GM12878 (cell line): ENCODE results near the gene CXorf58. TPM values are rescaled to one million over a fixed set of nuclear protein-coding genes. Genes with fewer than 3 reads are reported as not detected.
A peak's percentile ranks its signal among the peaks of the same experiment; 100 is the strongest.

ENCODE experiments used
- ATAC-seq: fragments of 200-7000 bp; cut with Tn5 transposase; 3 replicates; pipeline ENCODE4 v1.9.1; 2020; ENCODE audit warnings: mild to moderate bottlenecking, moderate library complexity
- BruUV-seq: library from RNA; stranded (reverse); fragments of 400-500 nt; replicated peaks from 2 replicates; lab custom pipeline; 2021; lab: Mats Ljungman, UMichigan
- CTCF ChIA-PET: fragments of 300-600 bp; sonication (Branson Sonifier 250); formaldehyde crosslinking; extraction: SDS; loops from one replicate; lab custom pipeline; 2021; ENCODE audit warnings: inconsistent platforms; lab: Yijun Ruan, JAX
- POLR2A ChIA-PET: fragments of 350-600 bp; formaldehyde crosslinking; extraction: SDS; loops from one replicate; lab custom pipeline; 2021; ENCODE audit warnings: inconsistent platforms; lab: Charles Lee
- RAD21 ChIA-PET: fragments of 300-600 bp; sonication (Branson Sonifier 250); formaldehyde crosslinking; loops from one replicate; lab custom pipeline; 2023; ENCODE audit warnings: antibody characterized with exemption; ENCODE audit not compliant: unreplicated experiment; lab: Charles Lee
- SMC1A ChIA-PET: fragments of 300-600 bp; sonication (Branson Sonifier 250); formaldehyde crosslinking; loops from one replicate; lab custom pipeline; 2023; ENCODE audit not compliant: unreplicated experiment, uncharacterized antibody; lab: Charles Lee
- DNase-seq: peaks from one replicate; pipeline ENCODE4 v3.0.0-alpha.2; 2011; ENCODE audit warnings: low read depth, low spot score
- FAIRE-seq: peaks from 3 replicates; lab custom pipeline; 2011; peaks lifted over from hg19 to GRCh38; lab: Jason Lieb, UNC
- H2AFZ ChIP-seq: 2 replicates; pipeline ENCODE4 v1.6.0; 2011; ENCODE audit warnings: low read depth, low read length, control low read depth; ENCODE audit not compliant: control insufficient read depth
- H3K27ac ChIP-seq: 2 replicates; pipeline ENCODE4 v1.5.1; 2011; ENCODE audit warnings: control low read depth; ENCODE audit not compliant: control insufficient read depth, insufficient read depth
- H3K27me3 ChIP-seq, 2 experiments: replicated peaks in 1 of 2; 2 replicates each; pipeline versions ENCODE4 v1.6.0 to v1.6.1; 2011; ENCODE audit warnings: low read length in 1 of 2; ENCODE audit not compliant: control insufficient read depth in 2 of 2, insufficient read depth in 2 of 2
- H3K36me3 ChIP-seq, 2 experiments: 2 replicates each; pipeline ENCODE4 v1.5.1; 2011; ENCODE audit warnings: low read length in 1 of 2; ENCODE audit not compliant: control insufficient read depth in 2 of 2, insufficient read depth in 2 of 2
- H3K4me1 ChIP-seq: 2 replicates; pipeline ENCODE4 v1.6.1; 2011; ENCODE audit warnings: mild to moderate bottlenecking, low read length, moderate library complexity, mixed read lengths; ENCODE audit not compliant: control insufficient read depth, insufficient read depth
- H3K4me2 ChIP-seq: 2 replicates; pipeline ENCODE4 v1.6.0; 2011; ENCODE audit warnings: control low read depth; ENCODE audit not compliant: control insufficient read depth, insufficient read depth
- H3K4me3 ChIP-seq: fragments of 200-600 bp; sonication (generic); 2 replicates; pipeline ENCODE4 v1.5.1; 2016
- H3K79me2 ChIP-seq: 2 replicates; pipeline ENCODE4 v1.6.0; 2011; ENCODE audit warnings: low read length; ENCODE audit not compliant: control insufficient read depth, insufficient read depth
- H3K9ac ChIP-seq: 2 replicates; pipeline ENCODE4 v1.8.0; 2011; ENCODE audit warnings: low read length, control low read depth, mixed read lengths; ENCODE audit not compliant: control insufficient read depth, insufficient read depth
- H3K9me3 ChIP-seq: replicated peaks from 3 replicates; pipeline ENCODE4 v1.5.1; 2011; ENCODE audit warnings: mild to moderate bottlenecking, low read length; ENCODE audit not compliant: control insufficient read depth, insufficient read depth
- H4K20me1 ChIP-seq: 2 replicates; pipeline ENCODE4 v1.6.0; 2011; ENCODE audit not compliant: control insufficient read depth, insufficient read depth
- BCL11A ChIP-seq: IDR thresholded peaks from 2 replicates; pipeline ENCODE4 v1.6.1; 2011; ENCODE audit warnings: low read depth, low read length
- BMI1 ChIP-seq: fragments of 450-650 bp; IDR thresholded peaks from 2 replicates; pipeline ENCODE4 v1.6.1; 2016; ENCODE audit warnings: mild to moderate bottlenecking, moderate library complexity, borderline replicate concordance
- CBX3 ChIP-seq: fragments of 200-600 bp; sonication (generic); IDR thresholded peaks from 2 replicates; pipeline ENCODE4 v1.6.1; 2016; ENCODE audit warnings: low read depth, borderline replicate concordance
- E2F4 ChIP-seq: IDR thresholded peaks from 2 replicates; pipeline ENCODE4 v1.6.1; 2012; ENCODE audit warnings: low read depth, low read length, improper control_type of control experiment
- EED ChIP-seq: sonication (generic); IDR thresholded peaks from 2 replicates; pipeline ENCODE4 v1.6.1; 2016; ENCODE audit warnings: antibody characterized with exemption, low read depth
- ETV6 ChIP-seq, 2 experiments: fragments of 450-650 bp in 1 of 2; IDR thresholded peaks in 1 of 2; conservative IDR thresholded peaks in 1 of 2; 2 replicates each; pipeline ENCODE4 v1.6.1; 2014; ENCODE audit warnings: antibody characterized with exemption in 1 of 2, borderline replicate concordance in 1 of 2, low read depth in 1 of 2, mild to moderate bottlenecking in 1 of 2, moderate library complexity in 1 of 2
- HDAC6 ChIP-seq: fragments of 200-600 bp; sonication (generic); IDR thresholded peaks from one replicate; pipeline ENCODE4 v1.8.0; 2017; ENCODE audit warnings: antibody characterized with exemption; ENCODE audit not compliant: unreplicated experiment
- IKZF1 ChIP-seq: fragments of 450-650 bp; conservative IDR thresholded peaks from 2 replicates; pipeline ENCODE4 v1.6.1; 2017; ENCODE audit warnings: antibody characterized with exemption, mild to moderate bottlenecking
- IKZF2 ChIP-seq, 2 experiments: fragments of 450-650 bp; IDR thresholded peaks; 2 replicates each; pipeline ENCODE4 v1.6.1; 2017; ENCODE audit warnings: mild to moderate bottlenecking in 2 of 2, moderate library complexity in 2 of 2
- IRF5 ChIP-seq: fragments of 450-650 bp; IDR thresholded peaks from 2 replicates; pipeline ENCODE4 v1.6.1; 2017; ENCODE audit warnings: borderline replicate concordance
- MTA2 ChIP-seq: fragments of 450-650 bp; IDR thresholded peaks from 2 replicates; pipeline ENCODE4 v1.6.1; 2016; ENCODE audit warnings: low read depth, mild to moderate bottlenecking, moderate library complexity
- NBN ChIP-seq: fragments of 450-650 bp; IDR thresholded peaks from 2 replicates; pipeline ENCODE4 v1.6.1; 2016
- NR2F1 ChIP-seq: fragments of 450-650 bp; conservative IDR thresholded peaks from 2 replicates; pipeline ENCODE4 v1.6.1; 2017; ENCODE audit warnings: mild to moderate bottlenecking
- PBX3 ChIP-seq: IDR thresholded peaks from 2 replicates; pipeline ENCODE4 v1.6.1; 2011; ENCODE audit warnings: mild to moderate bottlenecking, low read depth, low read length, moderate library complexity; ENCODE audit not compliant: insufficient replicate concordance
- POLR2AphosphoS5 ChIP-seq: IDR thresholded peaks from 2 replicates; pipeline ENCODE4 v1.6.1; 2011; ENCODE audit warnings: mild to moderate bottlenecking, low read length, inconsistent platforms
- RCOR1 ChIP-seq: conservative IDR thresholded peaks from 2 replicates; pipeline ENCODE4 v1.6.1; 2012; ENCODE audit warnings: low read depth, low read length, improper control_type of control experiment
- RUNX3 ChIP-seq: IDR thresholded peaks from 2 replicates; pipeline ENCODE4 v1.6.1; 2012; ENCODE audit warnings: low read length, inconsistent platforms
- ZBED1 ChIP-seq: IDR thresholded peaks from 2 replicates; pipeline ENCODE4 v1.6.1; 2016; ENCODE audit warnings: borderline replicate concordance
- ZNF207 ChIP-seq: fragments of 450-650 bp; IDR thresholded peaks from 2 replicates; pipeline ENCODE4 v1.6.1; 2014; ENCODE audit warnings: antibody characterized with exemption, mild to moderate bottlenecking, borderline replicate concordance
- WGBS: methylation state at CpG from one replicate; pipeline ENCODE4 v1.1.6; 2016; ENCODE audit warnings: low lambda C conversion rate; ENCODE audit not compliant: insufficient replicate concordance, insufficient coverage; ENCODE audit errors: missing lambda C conversion rate; 5-methylcytosine and 5-hydroxymethylcytosine counted together
- in situ Hi-C: fragments of 300-500 bp; cut with MboI; formaldehyde crosslinking; loops from 9 replicates; pipeline ENCODE4 v1.14.3; 2018; ENCODE audit warnings: mixed read lengths
- intact Hi-C: fragments of 100-400 bp; cut with micrococcal nuclease; formaldehyde crosslinking; loops from one replicate; pipeline ENCODE4 v1.14.2; 2022; ENCODE audit not compliant: unreplicated experiment
- polyA plus RNA-seq, 11 experiments: library from polyadenylated mRNA; depleted of rRNA in 4 of 11; unstranded in 6 of 11; stranded (reverse) in 5 of 11; fragments of >200 nt; fragmentation: Nextera tagmentation in 4 of 11; fragmentation: Illumina TruSeq in 1 of 11; extraction: Ambion mirVana in 4 of 11; extraction: Trizol in 1 of 11; gene quantifications; 1 replicate in 1 of 11; 2 replicates in 10 of 11; pipeline versions ENCODE4 v1.2.1 to v1.2.3, GENCODE V29; 2011 to 2016; ENCODE audit warnings: inconsistent platforms in 2 of 11, missing spikeins in 2 of 11, low read depth in 1 of 11
- total RNA-seq, 4 experiments: library from RNA; depleted of rRNA in 3 of 4; stranded (reverse); fragments of >200 nt in 3 of 4; fragmentation: Illumina TruSeq in 1 of 4; extraction: Trizol in 1 of 4; gene quantifications; 2 replicates each; pipeline versions ENCODE4 v1.2.1 to v1.2.3, GENCODE V29; 2013 to 2021

CXorf58 gene
- total and polyA plus RNA-seq, 10 of the 15 experiments (the other 5 are each of a cell fraction or from before 2014, with no cell fraction given), result 0.10 to 0.24 (median 0.13) TPM; not detected in 5

DNA sequence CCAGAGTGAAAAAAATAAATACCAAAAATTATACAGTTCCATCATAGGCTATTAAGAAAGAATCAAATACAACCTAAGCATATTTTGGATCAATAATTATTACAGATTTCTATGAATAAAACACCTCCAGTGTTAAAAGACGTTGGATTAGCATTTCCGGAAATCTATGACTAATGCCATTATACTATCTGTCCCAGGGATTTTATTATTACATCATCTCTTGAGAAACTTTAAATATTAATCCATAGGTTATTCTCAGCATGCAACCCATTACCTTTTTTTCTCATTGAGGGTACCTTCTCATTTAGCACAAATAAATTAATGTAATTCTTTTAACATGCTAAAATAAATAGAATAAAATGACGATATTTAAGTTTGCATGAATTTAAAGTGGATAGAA, 44.6 kb downstream of the CXorf58 start (continued):
- TF ChIP-seq POLR2AphosphoS5 (no peak), IRF5 (no peak), ZBED1 (no peak), RCOR1 (no peak), CBX3 (no peak), PBX3 (no peak)

- Histone ChIP-seq H3K4me1 (no peaks in the 10 kb centered on the region), H3K79me2 (no peaks in the 10 kb centered on the region), H4K20me1 (no peaks in the 10 kb centered on the region), H3K4me2 (peak overlapping the region; percentile 61), H2AFZ (peak overlapping the region; percentile 59), H3K9ac (peak overlapping the region; percentile 15; the same call in 1 of the 2 replicates), H3K9me3 (no peaks in the 10 kb centered on the region), H3K4me3 (peak overlapping the region; percentile 13; the same call in 1 of the 2 replicates), H3K27me3 (no peaks in the 10 kb centered on the region), H3K36me3 (no peaks in the 10 kb centered on the region), H3K27ac (peak overlapping the region; percentile 59)
- in situ Hi-C loops, result no loop called here
- TF ChIP-seq ETV6 (conservative IDR thresholded peaks at IDR 0.05 in 1 of 2, IDR thresholded peaks at IDR 0.05 in 1 of 2; ENCODE audit: borderline replicate concordance in 1 of 2, low read depth in 1 of 2), result peak in 1 of 2 experiments; percentile 54; a peak in 2 of 4 replicates
- TF ChIP-seq E2F4, result no peak
- no peak for TF ChIP-seq HDAC6
- TF ChIP-seq IKZF1, result peak; percentile 28; the same call in 1 of the 2 replicates
- TF ChIP-seq MTA2, result peak; percentile 32; the same call in 1 of the 2 replicates
- TF ChIP-seq RUNX3, result 0 out of 2 replicates have a peak, but pooled peaks have one; percentile 31
- TF ChIP-seq EED, result no peak
- peak in 1 of 2 experiments; percentile 42; a peak in 2 of 4 replicates for TF ChIP-seq IKZF2 (IDR thresholded peaks at IDR 0.05)
- TF ChIP-seq BCL11A, result no peak
- TF ChIP-seq ZNF207, result no peak
- no peak for TF ChIP-seq NR2F1
- TF ChIP-seq BMI1, result no peak
- 0 out of 2 replicates have a peak, but pooled peaks have one; percentile 34 for TF ChIP-seq NBN
- no peak for TF ChIP-seq RCOR1
- DNase-seq, result peak; percentile 21
- ChIA-PET SMC1A (interaction anchor here (1.3 kb wide), 1 partner anchor 59 kb away, joined by 3 read pairs; no protein-coding TSS in a partner anchor), RAD21 (interaction anchor here (1.0 to 1.5 kb wide), 2 partner anchors 70 to 101 kb away, joined by 3 read pairs; no protein-coding TSS in a partner anchor), CTCF (interaction anchor here (1.1 kb wide), 1 partner anchor 44 kb away, joined by 4 read pairs; no protein-coding TSS in a partner anchor), POLR2A (no interaction called here)
- 9% methylated on average over 9 of the region's 9 CpGs for WGBS
- peak; percentile 96 for ATAC-seq
- intact Hi-C loops, result no loop called here
- BruUV-seq, result no TSS peak
- peak; percentile 89 for FAIRE-seq
Measured at GRCh38 chrX:23952984-23953907, 45.4 kb downstream of the CXorf58 start.
